ENCODE measurements around the gene ITGB1BP1. TPM values are rescaled to one million over a fixed set of nuclear protein-coding genes. Genes with fewer than 3 reads are reported as not detected.

ITGB1BP1 gene
- total RNA-seq, 6 experiments from 2014 or later = 205 to 238 (median 225) TPM

DNA sequence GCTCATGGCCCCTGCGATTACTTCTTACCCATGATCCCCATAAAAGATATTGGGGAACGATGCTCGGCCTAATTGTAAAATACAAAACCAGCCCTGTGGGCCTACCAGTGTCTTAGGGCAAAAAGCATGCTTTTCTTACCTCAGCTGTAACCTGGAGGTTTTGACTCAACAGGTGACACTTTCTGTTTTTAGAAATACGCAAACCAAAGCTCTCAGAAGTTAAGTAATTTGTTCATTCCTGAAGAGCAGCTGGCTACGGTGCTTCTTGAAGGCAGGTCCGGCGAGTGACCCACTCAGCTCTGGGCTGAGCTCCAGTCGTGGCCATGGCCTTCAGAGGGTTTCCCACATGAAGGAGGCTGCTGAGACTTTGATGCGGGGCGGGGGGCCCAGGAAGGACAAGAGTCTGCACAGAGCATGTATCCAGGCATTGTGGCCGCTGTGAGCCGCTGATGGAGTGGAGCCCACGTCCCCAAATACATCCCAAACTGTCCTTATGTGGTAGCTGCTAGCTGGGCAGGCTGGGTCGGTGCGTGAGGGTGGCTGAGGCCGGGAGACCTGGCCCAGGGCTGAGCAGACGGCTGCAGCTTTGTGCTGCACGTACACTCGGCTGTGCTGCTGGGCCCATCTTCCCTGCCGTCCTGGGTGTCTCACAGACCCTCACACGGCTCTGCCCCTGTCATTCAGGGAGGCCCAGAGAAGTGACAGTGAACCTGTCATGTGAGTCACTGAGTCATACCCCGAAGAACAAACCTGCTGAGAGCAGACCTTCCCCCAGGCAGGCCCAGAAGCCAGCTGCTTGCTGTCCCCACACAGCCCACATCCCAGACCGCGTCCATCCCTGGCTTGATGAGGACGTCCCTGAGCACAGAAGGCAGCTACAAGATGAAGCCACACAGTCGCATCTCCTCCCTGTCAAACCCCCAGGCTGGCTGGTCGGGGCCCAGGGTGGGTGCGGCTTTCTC, 34.1 kb downstream of the ITGB1BP1 start:
- TF ChIP-seq, protein P1, sequence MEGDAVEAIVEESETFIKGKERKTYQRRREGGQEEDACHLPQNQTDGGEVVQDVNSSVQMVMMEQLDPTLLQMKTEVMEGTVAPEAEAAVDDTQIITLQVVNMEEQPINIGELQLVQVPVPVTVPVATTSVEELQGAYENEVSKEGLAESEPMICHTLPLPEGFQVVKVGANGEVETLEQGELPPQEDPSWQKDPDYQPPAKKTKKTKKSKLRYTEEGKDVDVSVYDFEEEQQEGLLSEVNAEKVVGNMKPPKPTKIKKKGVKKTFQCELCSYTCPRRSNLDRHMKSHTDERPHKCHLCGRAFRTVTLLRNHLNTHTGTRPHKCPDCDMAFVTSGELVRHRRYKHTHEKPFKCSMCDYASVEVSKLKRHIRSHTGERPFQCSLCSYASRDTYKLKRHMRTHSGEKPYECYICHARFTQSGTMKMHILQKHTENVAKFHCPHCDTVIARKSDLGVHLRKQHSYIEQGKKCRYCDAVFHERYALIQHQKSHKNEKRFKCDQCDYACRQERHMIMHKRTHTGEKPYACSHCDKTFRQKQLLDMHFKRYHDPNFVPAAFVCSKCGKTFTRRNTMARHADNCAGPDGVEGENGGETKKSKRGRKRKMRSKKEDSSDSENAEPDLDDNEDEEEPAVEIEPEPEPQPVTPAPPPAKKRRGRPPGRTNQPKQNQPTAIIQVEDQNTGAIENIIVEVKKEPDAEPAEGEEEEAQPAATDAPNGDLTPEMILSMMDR (IDR thresholded peaks at IDR 0.05) = no peak
- Mint-ChIP-seq H3K36me3 (ENCODE audit: low read depth) (peaks cover 33% of the 10 kb centered on the region; the same call in 1 of the 2 replicates), H3K4me1 (ENCODE audit: low read depth) (peaks cover 14% of the 10 kb centered on the region), H3K4me3 (no peak overlapping the region), H3K27me3 (ENCODE audit: insufficient read depth) (peaks cover 7% of the 10 kb centered on the region), H3K9me3 (no peaks in the 10 kb centered on the region), H3K27ac (no peak overlapping the region)
- no peak for DNase-seq

DNA sequence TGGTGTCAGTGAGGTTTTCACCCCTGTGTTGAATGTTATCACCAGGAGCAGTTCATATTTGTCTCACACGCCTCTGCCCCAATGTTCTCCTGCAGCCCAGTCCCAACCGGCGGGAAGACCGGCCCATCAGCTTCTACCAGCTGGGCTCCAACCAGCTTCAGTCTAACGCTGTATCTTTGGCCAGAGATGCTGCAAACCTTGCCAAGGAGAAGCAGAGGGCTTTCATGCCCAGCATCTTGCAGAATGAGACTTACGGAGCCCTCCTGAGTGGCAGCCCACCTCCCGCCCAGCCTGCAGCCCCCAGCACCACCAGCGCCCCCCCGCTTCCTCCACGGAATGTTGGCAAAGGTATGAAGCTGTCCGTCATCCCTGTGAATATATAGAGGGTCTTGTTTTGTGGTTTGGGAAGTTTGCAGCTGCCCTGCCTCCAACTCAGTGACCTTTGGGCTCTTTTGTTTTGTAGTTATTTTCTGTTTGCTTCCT, 35.1 kb downstream of the ITGB1BP1 start:
- Mint-ChIP-seq H3K9me3 (no peaks in the 10 kb centered on the region), H3K4me3 (no peak overlapping the region), H3K27me3 (ENCODE audit: insufficient read depth) (peaks cover 7% of the 10 kb centered on the region), H3K36me3 (ENCODE audit: low read depth) (peaks cover 39% of the 10 kb centered on the region), H3K4me1 (ENCODE audit: low read depth) (peaks cover 14% of the 10 kb centered on the region), H3K27ac (no peak overlapping the region)
- TF ChIP-seq, protein P1 (IDR thresholded peaks at IDR 0.05) = no peak
- DNase-seq = no peak

DNA sequence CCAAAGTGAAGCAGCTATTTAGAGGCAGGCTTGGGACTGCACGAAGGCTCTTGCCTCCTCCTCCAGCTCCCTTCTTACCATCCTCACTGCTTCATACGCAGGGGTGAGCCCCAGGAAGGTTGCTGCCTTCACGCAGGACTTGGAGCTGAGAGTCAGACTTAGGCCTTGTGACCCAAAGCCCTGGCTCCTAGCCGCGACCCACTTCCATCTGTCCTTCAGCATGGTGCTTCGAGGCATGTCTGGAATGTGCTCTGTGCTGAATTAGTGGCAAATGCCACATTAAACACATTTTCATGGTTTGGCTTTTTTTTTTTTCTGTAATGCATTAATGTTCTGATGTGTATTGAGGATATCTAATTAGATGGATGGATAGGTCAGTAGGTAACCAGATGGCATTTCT, 37.5 kb downstream of the ITGB1BP1 start:
- DNase-seq = no peak

DNA sequence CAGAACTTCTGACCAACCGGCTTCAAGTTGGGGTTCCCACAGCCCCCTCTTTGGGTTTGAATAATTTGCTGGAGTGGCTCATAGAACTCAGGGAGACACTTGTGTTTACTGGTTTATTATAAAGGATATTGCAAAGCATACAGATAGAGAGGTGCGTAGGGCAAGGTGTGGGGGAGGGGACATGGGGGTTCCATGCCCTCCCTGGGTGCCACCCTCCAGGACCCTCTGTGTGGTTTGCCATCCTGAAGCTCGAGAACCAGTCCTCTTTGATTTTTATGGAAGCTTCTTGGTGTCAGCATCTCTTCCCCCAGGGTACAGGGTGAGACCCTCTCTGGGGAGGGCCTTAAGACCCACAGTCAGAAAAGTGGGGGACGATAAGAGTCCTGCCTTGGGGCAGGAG, 38.8 kb downstream of the ITGB1BP1 start:
- H3K4me3 Mint-ChIP-seq = no peak overlapping the region
- H3K27me3 Mint-ChIP-seq (ENCODE audit: insufficient read depth) = peaks cover 3% of the 10 kb centered on the region
- no peaks in the 10 kb centered on the region; the same call in 1 of the 2 replicates for H3K9me3 Mint-ChIP-seq
- H3K27ac Mint-ChIP-seq = no peak overlapping the region
- peaks cover 48% of the 10 kb centered on the region for H3K36me3 Mint-ChIP-seq (ENCODE audit: low read depth)
- H3K4me1 Mint-ChIP-seq (ENCODE audit: low read depth) = peaks cover 43% of the 10 kb centered on the region
- no peak for DNase-seq
- TF ChIP-seq, protein P1 (IDR thresholded peaks at IDR 0.05) = no peak

More for the DNA sequence above, 37.5 kb downstream of the ITGB1BP1 start:
- Mint-ChIP-seq H3K9me3 (no peaks in the 10 kb centered on the region; the same call in 1 of the 2 replicates), H3K27ac (no peak overlapping the region), H3K4me1 (ENCODE audit: low read depth) (peaks cover 36% of the 10 kb centered on the region), H3K27me3 (ENCODE audit: insufficient read depth) (peaks cover 3% of the 10 kb centered on the region), H3K36me3 (ENCODE audit: low read depth) (peaks cover 53% of the 10 kb centered on the region), H3K4me3 (no peak overlapping the region)
- TF ChIP-seq, protein P1 (IDR thresholded peaks at IDR 0.05) = no peak

DNA sequence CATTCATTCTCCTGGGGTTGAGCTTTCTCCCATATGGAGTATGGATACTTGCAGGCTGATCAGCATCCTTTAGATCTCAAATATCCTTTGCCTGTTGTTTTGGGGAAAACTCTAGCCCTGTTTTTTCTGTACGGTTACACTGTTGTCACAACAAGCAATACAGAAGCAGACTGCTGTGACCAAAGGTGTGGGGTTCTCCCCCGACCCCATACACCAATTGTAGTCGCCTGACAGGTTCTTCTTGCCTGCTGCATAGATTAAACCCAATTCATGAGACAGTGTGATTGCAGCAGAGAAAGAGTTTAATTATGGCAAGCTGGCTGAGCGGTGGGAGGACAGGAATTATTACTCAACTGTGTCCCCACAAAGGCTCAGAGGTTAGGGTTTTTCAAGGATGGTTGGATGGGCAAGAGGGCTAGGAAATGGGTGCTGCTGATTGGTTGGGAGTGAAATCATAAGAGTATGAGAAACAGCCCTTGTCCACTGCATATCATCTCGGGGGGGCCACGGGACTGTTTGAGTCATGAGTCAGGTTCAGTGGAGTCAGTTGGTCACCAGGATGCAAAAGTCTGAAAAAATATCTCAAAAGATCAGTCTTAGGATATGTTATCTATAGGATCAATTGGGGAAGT, 40.6 kb downstream of the ITGB1BP1 start:
- Mint-ChIP-seq H3K36me3 (ENCODE audit: low read depth) (peaks cover 49% of the 10 kb centered on the region), H3K27ac (peak overlapping the region; percentile 74), H3K27me3 (ENCODE audit: insufficient read depth) (peaks cover 2% of the 10 kb centered on the region), H3K4me1 (ENCODE audit: low read depth) (peaks cover 57% of the 10 kb centered on the region), H3K9me3 (no peaks in the 10 kb centered on the region; the same call in 1 of the 2 replicates), H3K4me3 (no peak overlapping the region; the same call in 1 of the 2 replicates)
- TF ChIP-seq, protein P1 (IDR thresholded peaks at IDR 0.05) = no peak
- DNase-seq = peak; percentile 11

All from HFFc6 (cell line).